Measurements from ENCODE around the gene TRPV3. TPM values are rescaled to one million over a fixed set of nuclear protein-coding genes. Genes with fewer than 3 reads are reported as not detected.

Gene TRPV3
- total and polyA plus RNA-seq, 2 of the 8 experiments (the other 6 are each of a cell fraction or from before 2014, with no cell fraction given) = 0.56 to 1.0 TPM

DNA sequence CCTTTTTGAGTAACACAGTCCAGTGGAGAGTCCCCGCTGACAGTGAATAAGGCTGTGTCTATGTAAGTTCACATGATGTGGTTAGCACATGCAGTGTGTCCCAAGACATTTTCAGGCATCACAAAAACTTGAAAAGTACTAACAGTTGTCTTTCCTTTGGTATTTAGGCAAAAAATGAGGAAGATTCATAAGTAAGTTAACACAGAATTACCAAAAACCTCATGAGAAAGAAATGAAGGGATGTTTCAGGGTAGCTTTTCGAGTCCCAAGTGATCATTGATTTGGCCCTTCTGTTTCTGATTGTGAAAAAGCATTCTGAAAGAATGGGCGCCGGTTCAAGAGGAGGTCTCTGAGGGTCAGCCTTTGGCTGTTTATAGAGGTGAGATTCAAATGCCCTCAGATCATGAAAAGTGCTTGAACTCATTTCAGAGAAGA, 82.3 kb downstream of the TRPV3 start:
- Histone ChIP-seq H2BK120ac (replicated peaks; ENCODE audit: low read depth, low read length) (no peak overlapping the region), H2BK15ac (ENCODE audit: low read length) (no peak overlapping the region), H3K4ac (replicated peaks; ENCODE audit: insufficient read length, low read depth, low read length) (no peak overlapping the region), H4K8ac (ENCODE audit: extremely low read depth, insufficient read depth, low read length) (no peak overlapping the region), H3K4me1 (replicated peaks in 1 of 4; ENCODE audit: control insufficient read depth in 3 of 4, insufficient read depth in 4 of 4, low read length in 3 of 4) (peaks cover 0 to 5% (median 0%) of the 10 kb centered on the region in 4 experiments; a peak in 2 of 7 replicates), H3K4me2 (ENCODE audit: insufficient read depth in 1 of 2, low read depth in 2 of 2, low read length in 2 of 2) (no peak overlapping the region), H3K79me1 (ENCODE audit: low read depth, low read length) (no peaks in the 10 kb centered on the region), H4K91ac (replicated peaks; ENCODE audit: insufficient read length, low read length) (no peak overlapping the region), H2BK5ac (ENCODE audit: low read depth, low read length) (no peak overlapping the region), H3K27me3 (replicated peaks in 1 of 4; ENCODE audit: control insufficient read depth in 3 of 4, extremely low read depth in 1 of 4, insufficient read depth in 3 of 4, low read length in 3 of 4) (no peaks in the 10 kb centered on the region), H3K23ac (ENCODE audit: insufficient read length) (no peak overlapping the region), H3K79me2 (ENCODE audit: control insufficient read depth in 1 of 2, insufficient read depth in 2 of 2, low read length in 2 of 2) (no peaks in the 10 kb centered on the region), H2AK5ac (ENCODE audit: low read depth, low read length) (no peak overlapping the region), H3K36me3 (ENCODE audit: control insufficient read depth in 2 of 4, insufficient read depth in 4 of 4, low read length in 3 of 4) (no peaks in the 10 kb centered on the region), H3K18ac (ENCODE audit: extremely low read depth, low read length) (no peak overlapping the region), H3K14ac (ENCODE audit: insufficient read length) (no peak overlapping the region), H3K9me3 (ENCODE audit: insufficient read depth in 2 of 2, low read depth in 1 of 2, low read length in 1 of 2) (no peaks in the 10 kb centered on the region), H3K4me3 (ENCODE audit: extremely low read depth in 1 of 4, insufficient read depth in 2 of 4, low read depth in 3 of 4, low read length in 4 of 4) (no peak overlapping the region), H4K5ac (ENCODE audit: insufficient read length, low read depth, low read length) (no peak overlapping the region), H2BK20ac (ENCODE audit: low read length) (no peak overlapping the region), H3K9ac (replicated peaks in 1 of 4; ENCODE audit: extremely low read depth in 1 of 4, low read depth in 3 of 4, low read length in 3 of 4) (no peak overlapping the region), H3K56ac (replicated peaks; ENCODE audit: insufficient read length, low read depth, low read length) (no peak overlapping the region), H3K23me2 (ENCODE audit: low read depth, low read length) (no peaks in the 10 kb centered on the region), H3K27ac (ENCODE audit: low read depth, low read length) (no peak overlapping the region), H2AFZ (ENCODE audit: low read length) (no peak overlapping the region; the same call in 1 of the 2 replicates), H2BK12ac (ENCODE audit: low read depth, low read length) (no peak overlapping the region), H4K20me1 (replicated peaks in 1 of 2; ENCODE audit: control insufficient read depth in 1 of 2, insufficient read depth in 2 of 2, low read length in 2 of 2) (no peaks in the 10 kb centered on the region)
- ChIA-PET POLR2A (ENCODE audit: partially characterized antibody) (no interaction called here), CTCF (ENCODE audit: partially characterized antibody) (no interaction called here)
- DNase-seq (ENCODE audit: low read depth in 1 of 2, low spot score in 2 of 2) (no peak), FAIRE-seq (no peak)
- 92% methylated on average over 4 of the region's 4 CpGs; no CpG with 5 or more reads in 1 of the 2 experiments for WGBS, 2 experiments (ENCODE audit: extremely low coverage in 1 of 2, insufficient coverage in 1 of 2, insufficient read length in 1 of 2, insufficient replicate concordance in 2 of 2, low coverage in 1 of 2, low lambda C conversion rate in 2 of 2, missing lambda C conversion rate in 1 of 2)
- TF ChIP-seq CEBPB (IDR thresholded peaks at IDR 0.05; ENCODE audit: low read depth, low read length) = no peak

Measured in H1 (cell line).